KMS-11 (cell line): ENCODE measurements around the gene HOXB13.

ENCODE experiments used
- H2AFZ ChIP-seq: fragments of 200-600 bp; sonication (generic); 2 replicates; pipeline ENCODE4 v1.6.1; 2016; ENCODE audit warnings: antibody characterized with exemption, mixed run types, low read depth
- H3K27ac ChIP-seq: fragments of 200-600 bp; sonication (generic); 2 replicates; pipeline ENCODE4 v1.6.1; 2016; ENCODE audit warnings: mild to moderate bottlenecking, mixed run types
- H3K27me3 ChIP-seq: fragments of 200-600 bp; sonication (generic); 2 replicates; pipeline ENCODE4 v1.6.1; 2017; ENCODE audit warnings: mild to moderate bottlenecking, low read depth, mixed run types, moderate library complexity; ENCODE audit not compliant: insufficient read depth
- H3K36me3 ChIP-seq: fragments of 200-600 bp; sonication (generic); 2 replicates; pipeline ENCODE4 v1.6.1; 2017; ENCODE audit warnings: mild to moderate bottlenecking, mixed run types; ENCODE audit not compliant: insufficient read depth
- H3K4me1 ChIP-seq: fragments of 200-600 bp; sonication (generic); 2 replicates; pipeline ENCODE4 v1.6.1; 2016; ENCODE audit warnings: mild to moderate bottlenecking, low read depth, mixed run types; ENCODE audit not compliant: poor library complexity, severe bottlenecking
- H3K4me2 ChIP-seq: fragments of 200-600 bp; sonication (generic); 2 replicates; pipeline ENCODE4 v1.7.0; 2016; ENCODE audit warnings: mild to moderate bottlenecking, mixed run types
- H3K4me3 ChIP-seq: fragments of 200-600 bp; sonication (generic); IDR thresholded peaks from 2 replicates; pipeline ENCODE4 v1.6.1; 2017; ENCODE audit warnings: low read depth, low read length, mixed read lengths; ENCODE audit not compliant: insufficient read depth
- H3K79me2 ChIP-seq: fragments of 200-600 bp; sonication (generic); 2 replicates; pipeline ENCODE4 v1.6.1; 2016; ENCODE audit warnings: low read depth, mixed run types; ENCODE audit not compliant: insufficient read depth
- H3K9ac ChIP-seq: fragments of 200-600 bp; sonication (generic); 2 replicates; pipeline ENCODE4 v1.6.1; 2016; ENCODE audit warnings: mild to moderate bottlenecking, mixed run types
- H4K20me1 ChIP-seq: fragments of 200-600 bp; sonication (generic); 2 replicates; pipeline ENCODE4 v1.6.1; 2016; ENCODE audit warnings: mild to moderate bottlenecking, mixed run types; ENCODE audit not compliant: insufficient read depth
- CTCF ChIP-seq: fragments of 200-600 bp; sonication (generic); conservative IDR thresholded peaks from 2 replicates; pipeline ENCODE4 v1.6.1; 2017; ENCODE audit warnings: low read depth, mild to moderate bottlenecking, antibody characterized with exemption, low read length, moderate library complexity, mixed read lengths

HOXB13 gene

GRCh38 chr17:48738424-48738802 lies 9.9 kb upstream of the HOXB13 start:
- Histone ChIP-seq H3K4me3 (no peak overlapping the region), H3K4me1 (no peaks in the 10 kb centered on the region)

GRCh38 chr17:48737330-48738043 lies 8.9 kb upstream of the HOXB13 start:
- Histone ChIP-seq H4K20me1 (no peaks in the 10 kb centered on the region), H3K36me3 (no peaks in the 10 kb centered on the region)
- no peak for TF ChIP-seq CTCF

More at GRCh38 chr17:48738424-48738802, 9.9 kb upstream of the HOXB13 start:
- Histone ChIP-seq H3K9ac (no peak overlapping the region), H3K36me3 (no peaks in the 10 kb centered on the region), H3K79me2 (no peaks in the 10 kb centered on the region), H3K27me3 (peaks cover 30% of the 10 kb centered on the region; the same call in 1 of the 2 replicates), H3K4me2 (no peak overlapping the region), H2AFZ (no peak overlapping the region), H4K20me1 (no peaks in the 10 kb centered on the region), H3K27ac (no peak overlapping the region)
- TF ChIP-seq CTCF = no peak

GRCh38 chr17:48735062-48735351 lies 6.5 kb upstream of the HOXB13 start:
- Histone ChIP-seq H3K27me3 (peaks cover 30% of the 10 kb centered on the region; the same call in 1 of the 2 replicates), H2AFZ (no peak overlapping the region), H3K4me2 (no peak overlapping the region), H3K4me3 (no peak overlapping the region), H3K27ac (no peak overlapping the region), H3K9ac (no peak overlapping the region), H3K4me1 (no peaks in the 10 kb centered on the region), H4K20me1 (no peaks in the 10 kb centered on the region), H3K36me3 (no peaks in the 10 kb centered on the region), H3K79me2 (no peaks in the 10 kb centered on the region)
- no peak for TF ChIP-seq CTCF

More at GRCh38 chr17:48737330-48738043, 8.9 kb upstream of the HOXB13 start:
- Histone ChIP-seq H3K4me1 (no peaks in the 10 kb centered on the region), H3K9ac (no peak overlapping the region), H3K4me2 (no peak overlapping the region), H3K79me2 (no peaks in the 10 kb centered on the region), H3K27me3 (peaks cover 30% of the 10 kb centered on the region; the same call in 1 of the 2 replicates), H3K4me3 (no peak overlapping the region), H3K27ac (no peak overlapping the region), H2AFZ (no peak overlapping the region)

GRCh38 chr17:48734333-48735061 lies 5.9 kb upstream of the HOXB13 start:
- Histone ChIP-seq H3K79me2 (no peaks in the 10 kb centered on the region), H3K27ac (no peak overlapping the region), H3K36me3 (no peaks in the 10 kb centered on the region), H4K20me1 (no peaks in the 10 kb centered on the region), H3K4me2 (no peak overlapping the region), H3K4me1 (no peaks in the 10 kb centered on the region), H3K9ac (no peak overlapping the region), H3K4me3 (no peak overlapping the region), H2AFZ (no peak overlapping the region), H3K27me3 (peaks cover 30% of the 10 kb centered on the region; the same call in 1 of the 2 replicates)
- TF ChIP-seq CTCF = no peak
